Fibroblast of the aortic adventitia (primary cell): Measurements from ENCODE around the gene SERINC2. TPM values are rescaled to one million over a fixed set of nuclear protein-coding genes. Genes with fewer than 3 reads are reported as not detected.
"Not testable (repeated sequence)": the region's sequence is repeated elsewhere in the genome, so short reads cannot be mapped to it uniquely, and the experiment has no call there.

Experiments
- DNase-seq: peaks from one replicate; pipeline ENCODE4 v3.0.0-alpha.2; 2010; ENCODE audit warnings: low read depth
- H3K4me3 ChIP-seq: 2 replicates; pipeline ENCODE4 v1.5.1; 2011; ENCODE audit warnings: low read depth, mild to moderate bottlenecking, control low read depth, low read length, moderate library complexity
- total RNA-seq: library from RNA; depleted of rRNA; stranded (reverse); fragments of >200 nt; gene quantifications from 2 replicates; pipeline ENCODE4 v1.2.3, GENCODE V29; 2012; ENCODE audit warnings: low replicate concordance
- TF ChIP-seq, protein P1 (sequence below): IDR thresholded peaks from 2 replicates; pipeline ENCODE4 v1.5.1; 2011; ENCODE audit warnings: mild to moderate bottlenecking, low read length, control low read depth, inconsistent platforms; ENCODE audit not compliant: insufficient read depth

The SERINC2 gene
- total RNA-seq, 1 donor, result 5.4 TPM

DNA sequence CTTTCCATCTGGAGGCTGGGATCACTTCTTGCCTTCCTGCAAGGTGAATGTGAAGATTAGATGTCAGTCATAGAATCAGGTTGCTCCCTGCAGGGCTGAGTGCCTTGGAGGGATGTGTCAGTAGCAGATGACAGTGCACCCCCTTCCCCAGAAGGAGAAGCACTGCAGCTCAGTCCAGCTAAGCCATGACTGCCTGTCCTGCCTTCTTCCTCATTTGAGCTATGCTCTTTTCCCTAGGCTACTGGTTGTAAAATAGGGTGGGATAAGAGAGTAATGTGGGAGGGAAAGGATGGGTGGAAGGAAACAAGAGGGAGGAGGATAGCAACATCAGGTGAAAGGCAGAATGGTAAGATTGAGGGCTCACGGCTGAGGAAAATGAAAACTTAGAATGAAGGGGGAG, 29.0 kb upstream of the SERINC2 start:
- no peak for DNase-seq
- TF ChIP-seq, protein P1, sequence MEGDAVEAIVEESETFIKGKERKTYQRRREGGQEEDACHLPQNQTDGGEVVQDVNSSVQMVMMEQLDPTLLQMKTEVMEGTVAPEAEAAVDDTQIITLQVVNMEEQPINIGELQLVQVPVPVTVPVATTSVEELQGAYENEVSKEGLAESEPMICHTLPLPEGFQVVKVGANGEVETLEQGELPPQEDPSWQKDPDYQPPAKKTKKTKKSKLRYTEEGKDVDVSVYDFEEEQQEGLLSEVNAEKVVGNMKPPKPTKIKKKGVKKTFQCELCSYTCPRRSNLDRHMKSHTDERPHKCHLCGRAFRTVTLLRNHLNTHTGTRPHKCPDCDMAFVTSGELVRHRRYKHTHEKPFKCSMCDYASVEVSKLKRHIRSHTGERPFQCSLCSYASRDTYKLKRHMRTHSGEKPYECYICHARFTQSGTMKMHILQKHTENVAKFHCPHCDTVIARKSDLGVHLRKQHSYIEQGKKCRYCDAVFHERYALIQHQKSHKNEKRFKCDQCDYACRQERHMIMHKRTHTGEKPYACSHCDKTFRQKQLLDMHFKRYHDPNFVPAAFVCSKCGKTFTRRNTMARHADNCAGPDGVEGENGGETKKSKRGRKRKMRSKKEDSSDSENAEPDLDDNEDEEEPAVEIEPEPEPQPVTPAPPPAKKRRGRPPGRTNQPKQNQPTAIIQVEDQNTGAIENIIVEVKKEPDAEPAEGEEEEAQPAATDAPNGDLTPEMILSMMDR, result no peak
- H3K4me3 ChIP-seq, result no peak overlapping the region

DNA sequence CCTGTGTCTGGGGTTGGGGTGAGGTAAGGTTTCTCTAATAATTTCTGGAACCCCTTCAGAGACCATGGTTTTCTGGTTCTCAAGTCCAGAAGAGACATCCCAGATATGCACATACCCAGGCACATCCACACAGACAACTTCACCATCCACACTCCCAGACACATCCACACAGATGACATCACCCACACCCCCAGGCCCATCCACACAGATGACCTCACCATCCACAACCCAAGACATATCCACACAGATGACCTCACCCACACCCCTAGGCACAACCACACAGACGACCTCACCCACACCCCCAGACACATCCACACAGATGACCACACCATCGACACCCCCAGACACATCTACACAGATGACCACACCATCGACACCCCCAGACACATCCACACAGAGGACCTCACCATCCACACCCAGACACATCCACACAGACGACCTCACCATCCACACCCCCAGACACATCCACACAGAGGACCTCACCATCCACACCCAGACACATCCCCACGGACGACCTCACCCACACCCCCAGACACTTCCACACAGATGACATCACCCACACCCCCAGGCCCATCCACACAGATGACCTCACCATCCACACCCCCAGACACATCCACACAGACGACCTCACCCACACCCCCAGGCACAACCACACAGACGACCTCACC, 26.3 kb upstream of the SERINC2 start:
- H3K4me3 ChIP-seq, DNase-seq: not testable (repeated sequence)

DNA sequence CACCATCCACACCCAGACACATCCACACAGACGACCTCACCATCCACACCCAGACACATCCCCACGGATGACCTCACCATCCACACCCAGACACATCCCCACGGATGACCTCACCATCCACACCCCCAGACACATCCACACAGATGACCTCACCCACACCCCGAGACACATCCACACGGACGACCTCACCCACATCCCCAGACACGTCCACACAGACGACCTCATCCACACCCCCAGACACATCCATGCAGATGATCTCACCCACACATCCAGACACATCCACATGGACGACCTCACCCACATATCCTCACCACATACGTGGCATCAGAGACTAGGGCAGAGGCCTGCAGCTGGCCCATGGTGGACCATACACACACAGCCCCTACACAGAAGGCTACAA, 25.4 kb upstream of the SERINC2 start:
- DNase-seq, result no peak

DNA sequence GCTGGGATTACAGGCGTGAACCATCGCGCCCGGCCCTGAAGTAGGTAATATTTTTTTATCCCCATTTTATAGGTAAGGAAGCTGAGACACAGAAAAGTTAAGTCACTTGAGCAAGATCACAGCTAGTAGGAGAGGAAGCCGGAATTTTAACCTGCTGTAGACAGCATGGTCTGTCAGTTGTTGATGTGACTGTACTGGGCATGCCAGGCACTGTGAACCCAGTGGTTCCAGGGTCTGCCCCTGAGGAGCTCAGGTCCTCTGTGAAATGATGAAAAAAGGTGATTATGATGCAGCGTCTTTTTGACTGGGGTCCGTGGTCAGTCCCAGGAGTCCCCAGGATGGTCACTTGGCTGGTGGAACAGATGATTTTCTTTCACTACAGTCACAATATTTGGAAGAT, 23.4 kb upstream of the SERINC2 start:
- TF ChIP-seq, protein P1, result no peak
- H3K4me3 ChIP-seq, result no peak overlapping the region
- DNase-seq, result no peak

More for the DNA sequence above, 25.4 kb upstream of the SERINC2 start:
- no peak overlapping the region for H3K4me3 ChIP-seq
- TF ChIP-seq, protein P1, result no peak

- no peak overlapping the region for H3K4me3 ChIP-seq
- DNase-seq, result no peak
- TF ChIP-seq, protein P1, result no peak
These were observed 22.9 kb upstream of the SERINC2 start for GRCh38 chr1:31390071-31390470.

DNA sequence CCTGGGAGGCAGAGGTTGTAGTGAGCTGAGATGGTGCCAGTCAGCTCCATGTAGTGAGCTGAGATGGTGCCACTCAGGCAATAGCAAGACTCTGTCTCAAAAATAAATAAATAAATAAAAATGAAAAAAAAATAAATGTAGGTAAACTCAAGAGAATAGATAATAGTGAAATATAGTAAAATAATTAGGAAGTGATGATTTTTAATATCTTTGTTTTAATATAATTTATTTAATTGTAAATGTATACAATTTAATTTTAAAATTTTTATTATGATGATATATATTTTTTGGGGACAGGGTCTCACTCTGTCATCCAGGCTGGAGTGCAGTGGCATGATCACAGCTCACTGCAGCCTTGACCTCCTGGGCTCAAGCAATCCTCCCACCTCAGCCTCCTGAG, 19.6 kb upstream of the SERINC2 start:
- no peak overlapping the region for H3K4me3 ChIP-seq
- TF ChIP-seq, protein P1, result no peak
- no peak for DNase-seq

GRCh38 chr1:31394584-31395193, 18.3 kb upstream of the SERINC2 start:
- peak; percentile 68 for DNase-seq
- peak overlapping the region; percentile 51 for H3K4me3 ChIP-seq
- TF ChIP-seq, protein P1, result peak; percentile 93
